K562 (cell line): ENCODE results near the gene NEDD8. TPM values are rescaled to one million over a fixed set of nuclear protein-coding genes. Genes with fewer than 3 reads are reported as not detected.

Experiments used
- ARID1B ChIP-seq: fragments of 450-650 bp; IDR thresholded peaks from 2 replicates; pipeline ENCODE4 v1.6.1; 2016; ENCODE audit warnings: antibody characterized with exemption, mild to moderate bottlenecking, inconsistent platforms
- CREM ChIP-seq: IDR thresholded peaks from 2 replicates; pipeline ENCODE4 v1.6.1; 2014; ENCODE audit warnings: antibody characterized with exemption, low read depth
- GATAD2A ChIP-seq: fragments of 450-650 bp; IDR thresholded peaks from 2 replicates; pipeline ENCODE4 v1.6.1; 2017
- HNRNPH1 ChIP-seq: fragments of 200-400 bp; formaldehyde crosslinking; optimal IDR thresholded peaks from 2 replicates; pipeline ENCODE3; 2017; ENCODE audit warnings: low read depth, mild to moderate bottlenecking, low read length, moderate library complexity
- LARP7 ChIP-seq: fragments of 450-650 bp; IDR thresholded peaks from 2 replicates; pipeline ENCODE4 v1.6.1; 2016
- PHF20 ChIP-seq: fragments of 450-650 bp; IDR thresholded peaks from 2 replicates; pipeline ENCODE4 v1.6.1; 2018; ENCODE audit not compliant: partially characterized antibody
- SAFB2 ChIP-seq: fragments of 200-400 bp; formaldehyde crosslinking; IDR thresholded peaks from 2 replicates; pipeline ENCODE4 v1.6.1; 2018; ENCODE audit warnings: borderline replicate concordance, low read length, low read depth, moderate library complexity; ENCODE audit not compliant: severe bottlenecking
- SIN3A ChIP-seq, 2 experiments: fragments of 150-350 bp in 1 of 2; IDR thresholded peaks; 2 replicates each; pipeline ENCODE4 v1.6.1; 2011 to 2016; ENCODE audit warnings: borderline replicate concordance in 2 of 2, low read depth in 2 of 2, low read length in 2 of 2, mild to moderate bottlenecking in 2 of 2, moderate library complexity in 2 of 2; ENCODE audit not compliant: control insufficient read depth in 1 of 2
- TOE1 ChIP-seq, 2 experiments: fragments of 450-650 bp in 1 of 2; sonication (generic) in 1 of 2; formaldehyde crosslinking in 1 of 2; IDR thresholded peaks; 2 replicates each; pipeline versions ENCODE4 v1.7.1 to v1.8.0; 2016 to 2022; ENCODE audit warnings: borderline replicate concordance in 2 of 2, mild to moderate bottlenecking in 2 of 2, antibody characterized with exemption in 1 of 2, inconsistent platforms in 1 of 2, low read depth in 1 of 2, missing genetic modification reagents in 1 of 2, moderate library complexity in 1 of 2
- ZNF324 ChIP-seq: fragments of 250-450 bp; sonication (Bioruptor Pico); IDR thresholded peaks from 2 replicates; pipeline ENCODE4 v1.4.0; 2020; ENCODE audit warnings: mild to moderate bottlenecking
- polyA plus RNA-seq, 8 experiments: library from polyadenylated mRNA; depleted of rRNA in 4 of 8; stranded (reverse) in 5 of 8; unstranded in 3 of 8; fragments of >200 nt; fragmentation: Nextera tagmentation in 2 of 8; fragmentation: Illumina TruSeq in 1 of 8; extraction: Ambion mirVana in 2 of 8; extraction: Trizol in 1 of 8; gene quantifications; 2 replicates each; pipeline versions ENCODE4 v1.2.1 to v1.2.3, GENCODE V29; 2011 to 2014; ENCODE audit warnings: inconsistent platforms in 1 of 8, missing spikeins in 1 of 8
- total RNA-seq, 7 experiments: library from RNA; depleted of rRNA in 6 of 7; stranded (reverse); fragments of >200 nt in 6 of 7; fragmentation: Illumina TruSeq in 2 of 7; extraction: Trizol in 2 of 7; gene quantifications; 2 replicates each; pipeline versions ENCODE4 v1.2.1 to v1.2.3, GENCODE V29; 2011 to 2021; ENCODE audit warnings: low replicate concordance in 1 of 7
- TF ChIP-seq, protein P1 (sequence below), 2 experiments: fragments of 450-650 bp in 1 of 2; sonication (generic) in 1 of 2; formaldehyde crosslinking in 1 of 2; IDR thresholded peaks in 1 of 2; conservative IDR thresholded peaks in 1 of 2; 2 replicates each; pipeline versions ENCODE4 v1.6.1 to v1.8.1; 2016 to 2023; ENCODE audit warnings: mild to moderate bottlenecking in 2 of 2, moderate library complexity in 2 of 2, inconsistent platforms in 1 of 2, missing genetic modification reagents in 1 of 2
- TF ChIP-seq, protein P2 (sequence below): fragments of 450-650 bp; IDR thresholded peaks from 2 replicates; pipeline ENCODE4 v1.6.1; 2016; ENCODE audit warnings: antibody characterized with exemption
- TF ChIP-seq, protein P3 (sequence below), 3 experiments: fragments of 200-800 bp in 1 of 3; fragments of 250-450 bp in 1 of 3; fragments of 450-650 bp in 1 of 3; sonication (Bioruptor Pico) in 1 of 3; sonication (Bioruptor generic) in 1 of 3; formaldehyde crosslinking in 1 of 3; IDR thresholded peaks; 2 replicates each; pipeline versions ENCODE4 v1.6.1 to v1.8.0; 2016 to 2022; ENCODE audit warnings: mild to moderate bottlenecking in 2 of 3, missing genetic modification characterization in 2 of 3, missing compliant biosample characterization in 1 of 3, moderate library complexity in 1 of 3
- TF ChIP-seq, protein P4 (sequence below): fragments of 250-450 bp; sonication (Bioruptor Pico); IDR thresholded peaks from 2 replicates; pipeline ENCODE4 v1.8.0; 2022; ENCODE audit warnings: inconsistent platforms
- TF ChIP-seq, protein P5 (sequence below): sonication (generic); formaldehyde crosslinking; IDR thresholded peaks from 2 replicates; pipeline ENCODE4 v1.8.1; 2022; ENCODE audit warnings: missing genetic modification reagents

The NEDD8 gene
- total and polyA plus RNA-seq, 9 of the 15 experiments (the other 6 are each of a cell fraction or from before 2014, with no cell fraction given): 142 to 691 (median 260) TPM

DNA sequence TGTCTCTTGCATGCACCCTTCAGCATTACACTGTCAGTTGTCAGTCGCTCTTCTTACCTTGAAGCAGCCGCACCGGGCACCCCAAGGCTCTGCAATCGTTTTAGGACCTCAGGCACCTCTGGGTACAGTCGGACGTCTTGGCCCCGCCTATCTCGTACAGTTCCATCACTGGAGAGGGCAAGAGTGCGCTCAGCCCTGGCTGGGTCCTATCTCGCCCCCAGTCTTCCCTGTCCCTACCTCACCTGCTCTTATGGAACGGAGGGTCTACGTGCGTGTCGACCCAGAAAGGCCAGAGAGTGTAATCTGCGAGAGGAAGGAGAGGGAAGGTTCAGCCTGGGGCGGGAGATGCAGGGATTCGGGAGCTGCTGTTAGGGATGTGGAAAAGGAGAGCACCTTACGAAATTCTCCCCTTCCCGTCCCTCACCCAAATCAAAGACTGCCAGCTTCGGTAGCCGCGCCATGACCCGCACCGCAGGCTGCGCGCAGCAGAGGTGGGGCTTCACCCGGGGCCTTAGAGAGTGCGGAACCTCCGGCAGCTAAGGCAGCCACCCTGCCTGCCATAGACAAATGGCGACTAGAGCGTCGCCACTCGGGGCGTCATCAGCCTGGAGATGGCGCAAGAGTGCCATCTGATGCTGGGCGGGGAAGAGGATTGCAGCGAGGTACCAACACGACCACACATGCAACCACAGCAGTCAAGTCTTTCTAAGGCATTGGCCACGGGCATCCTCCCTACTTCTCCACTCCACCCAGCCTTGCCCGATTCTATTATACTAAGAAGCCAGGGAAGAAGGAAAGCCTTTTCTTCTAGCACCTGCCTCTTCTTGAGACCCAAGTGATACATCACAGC, 16.4 kb downstream of the NEDD8 start, which contains the start of gene MDP1 (continued):
- TF ChIP-seq, protein P1, sequence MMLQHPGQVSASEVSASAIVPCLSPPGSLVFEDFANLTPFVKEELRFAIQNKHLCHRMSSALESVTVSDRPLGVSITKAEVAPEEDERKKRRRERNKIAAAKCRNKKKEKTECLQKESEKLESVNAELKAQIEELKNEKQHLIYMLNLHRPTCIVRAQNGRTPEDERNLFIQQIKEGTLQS (IDR thresholded peaks at IDR 0.05): peak; percentile 53
- TF ChIP-seq, protein P1 (CRISPR knock-in tag; conservative IDR thresholded peaks at IDR 0.05): no peak
- TF ChIP-seq, protein P2, sequence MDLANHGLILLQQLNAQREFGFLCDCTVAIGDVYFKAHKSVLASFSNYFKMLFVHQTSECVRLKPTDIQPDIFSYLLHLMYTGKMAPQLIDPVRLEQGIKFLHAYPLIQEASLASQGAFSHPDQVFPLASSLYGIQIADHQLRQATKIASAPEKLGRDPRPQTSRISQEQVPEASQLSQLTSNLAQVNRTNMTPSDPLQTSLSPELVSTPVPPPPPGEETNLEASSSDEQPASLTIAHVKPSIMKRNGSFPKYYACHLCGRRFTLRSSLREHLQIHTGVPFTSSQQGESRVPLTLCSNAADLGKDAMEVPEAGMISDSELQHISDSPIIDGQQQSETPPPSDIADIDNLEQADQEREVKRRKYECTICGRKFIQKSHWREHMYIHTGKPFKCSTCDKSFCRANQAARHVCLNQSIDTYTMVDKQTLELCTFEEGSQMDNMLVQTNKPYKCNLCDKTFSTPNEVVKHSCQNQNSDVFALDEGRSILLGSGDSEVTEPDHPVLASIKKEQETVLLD: no peak
- TF ChIP-seq LARP7: no peak
- TF ChIP-seq SAFB2: no peak
- no peak for TF ChIP-seq ARID1B
- TF ChIP-seq CREM: peak; percentile 97
- TF ChIP-seq GATAD2A: no peak
- TF ChIP-seq SIN3A (IDR thresholded peaks at IDR 0.05; ENCODE audit: borderline replicate concordance in 2 of 2, control insufficient read depth in 1 of 2, low read depth in 2 of 2, low read length in 2 of 2): peak in 1 of 2 experiments; percentile 69; a peak in 1 of 4 replicates
- no peak for TF ChIP-seq TOE1 (IDR thresholded peaks at IDR 0.05; ENCODE audit: borderline replicate concordance)
- TF ChIP-seq TOE1 (CRISPR knock-in tag; IDR thresholded peaks at IDR 0.05; ENCODE audit: borderline replicate concordance, low read depth): no peak
- TF ChIP-seq, protein P3, sequence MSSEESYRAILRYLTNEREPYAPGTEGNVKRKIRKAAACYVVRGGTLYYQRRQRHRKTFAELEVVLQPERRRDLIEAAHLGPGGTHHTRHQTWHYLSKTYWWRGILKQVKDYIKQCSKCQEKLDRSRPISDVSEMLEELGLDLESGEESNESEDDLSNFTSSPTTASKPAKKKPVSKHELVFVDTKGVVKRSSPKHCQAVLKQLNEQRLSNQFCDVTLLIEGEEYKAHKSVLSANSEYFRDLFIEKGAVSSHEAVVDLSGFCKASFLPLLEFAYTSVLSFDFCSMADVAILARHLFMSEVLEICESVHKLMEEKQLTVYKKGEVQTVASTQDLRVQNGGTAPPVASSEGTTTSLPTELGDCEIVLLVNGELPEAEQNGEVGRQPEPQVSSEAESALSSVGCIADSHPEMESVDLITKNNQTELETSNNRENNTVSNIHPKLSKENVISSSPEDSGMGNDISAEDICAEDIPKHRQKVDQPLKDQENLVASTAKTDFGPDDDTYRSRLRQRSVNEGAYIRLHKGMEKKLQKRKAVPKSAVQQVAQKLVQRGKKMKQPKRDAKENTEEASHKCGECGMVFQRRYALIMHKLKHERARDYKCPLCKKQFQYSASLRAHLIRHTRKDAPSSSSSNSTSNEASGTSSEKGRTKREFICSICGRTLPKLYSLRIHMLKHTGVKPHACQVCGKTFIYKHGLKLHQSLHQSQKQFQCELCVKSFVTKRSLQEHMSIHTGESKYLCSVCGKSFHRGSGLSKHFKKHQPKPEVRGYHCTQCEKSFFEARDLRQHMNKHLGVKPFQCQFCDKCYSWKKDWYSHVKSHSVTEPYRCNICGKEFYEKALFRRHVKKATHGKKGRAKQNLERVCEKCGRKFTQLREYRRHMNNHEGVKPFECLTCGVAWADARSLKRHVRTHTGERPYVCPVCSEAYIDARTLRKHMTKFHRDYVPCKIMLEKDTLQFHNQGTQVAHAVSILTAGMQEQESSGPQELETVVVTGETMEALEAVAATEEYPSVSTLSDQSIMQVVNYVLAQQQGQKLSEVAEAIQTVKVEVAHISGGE (CRISPR knock-in tag; IDR thresholded peaks at IDR 0.05): peak in 1 of 3 experiments; percentile 75; a peak in 2 of 6 replicates
- TF ChIP-seq, protein P4, sequence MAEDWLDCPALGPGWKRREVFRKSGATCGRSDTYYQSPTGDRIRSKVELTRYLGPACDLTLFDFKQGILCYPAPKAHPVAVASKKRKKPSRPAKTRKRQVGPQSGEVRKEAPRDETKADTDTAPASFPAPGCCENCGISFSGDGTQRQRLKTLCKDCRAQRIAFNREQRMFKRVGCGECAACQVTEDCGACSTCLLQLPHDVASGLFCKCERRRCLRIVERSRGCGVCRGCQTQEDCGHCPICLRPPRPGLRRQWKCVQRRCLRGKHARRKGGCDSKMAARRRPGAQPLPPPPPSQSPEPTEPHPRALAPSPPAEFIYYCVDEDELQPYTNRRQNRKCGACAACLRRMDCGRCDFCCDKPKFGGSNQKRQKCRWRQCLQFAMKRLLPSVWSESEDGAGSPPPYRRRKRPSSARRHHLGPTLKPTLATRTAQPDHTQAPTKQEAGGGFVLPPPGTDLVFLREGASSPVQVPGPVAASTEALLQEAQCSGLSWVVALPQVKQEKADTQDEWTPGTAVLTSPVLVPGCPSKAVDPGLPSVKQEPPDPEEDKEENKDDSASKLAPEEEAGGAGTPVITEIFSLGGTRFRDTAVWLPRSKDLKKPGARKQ (CRISPR knock-in tag): no peak
- no peak for TF ChIP-seq HNRNPH1
- no peak for TF ChIP-seq ZNF324 (CRISPR knock-in tag)
- TF ChIP-seq, protein P5, sequence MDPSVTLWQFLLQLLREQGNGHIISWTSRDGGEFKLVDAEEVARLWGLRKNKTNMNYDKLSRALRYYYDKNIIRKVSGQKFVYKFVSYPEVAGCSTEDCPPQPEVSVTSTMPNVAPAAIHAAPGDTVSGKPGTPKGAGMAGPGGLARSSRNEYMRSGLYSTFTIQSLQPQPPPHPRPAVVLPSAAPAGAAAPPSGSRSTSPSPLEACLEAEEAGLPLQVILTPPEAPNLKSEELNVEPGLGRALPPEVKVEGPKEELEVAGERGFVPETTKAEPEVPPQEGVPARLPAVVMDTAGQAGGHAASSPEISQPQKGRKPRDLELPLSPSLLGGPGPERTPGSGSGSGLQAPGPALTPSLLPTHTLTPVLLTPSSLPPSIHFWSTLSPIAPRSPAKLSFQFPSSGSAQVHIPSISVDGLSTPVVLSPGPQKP (CRISPR knock-in tag): no peak
- peak; percentile 79 for TF ChIP-seq PHF20
